ENCODE results near the gene CYP26B1.

The CYP26B1 gene

DNA sequence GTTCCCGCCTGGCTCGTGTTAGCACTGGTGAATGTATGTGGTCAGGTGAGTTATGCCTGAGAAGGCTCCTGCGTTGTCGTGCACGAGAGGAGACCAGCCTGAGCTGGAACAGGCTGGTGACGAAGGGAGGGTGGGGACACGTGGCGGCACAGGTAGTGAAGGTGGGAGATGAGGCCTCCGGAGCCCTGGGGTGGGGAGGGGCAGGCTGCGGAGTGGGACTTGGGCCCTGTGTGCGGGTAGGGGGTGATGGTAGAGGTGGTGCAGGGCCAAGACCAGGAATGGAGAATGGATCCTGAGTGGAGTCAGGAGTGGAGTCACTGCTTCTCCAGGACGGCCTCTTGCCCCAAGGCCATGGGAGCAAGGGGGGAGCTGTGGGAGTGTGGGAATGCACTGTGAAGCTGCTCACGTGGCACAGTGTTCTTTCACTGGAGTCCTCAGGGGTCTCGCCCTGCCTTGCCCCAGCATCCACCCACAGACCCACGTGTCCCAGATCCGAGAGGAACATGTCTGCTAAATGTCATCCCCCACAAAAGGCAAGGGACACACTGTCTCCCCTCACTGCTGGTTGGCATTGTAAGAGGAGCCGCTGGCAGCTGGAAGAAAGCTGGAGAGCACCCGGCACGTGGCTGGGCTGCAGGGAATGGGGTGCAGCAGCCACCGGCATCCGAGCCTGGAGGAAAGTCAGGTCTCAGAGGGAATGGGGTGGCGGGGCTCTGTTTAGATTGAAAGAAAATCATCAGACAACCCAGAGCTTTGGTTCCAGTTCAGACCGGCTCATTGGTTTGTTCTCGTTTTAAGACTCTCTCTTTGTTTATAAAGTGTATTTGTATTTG lies 63.7 kb downstream of the CYP26B1 start:
- DNase-seq (ENCODE audit: low read depth in 2 of 2): no peak

DNA sequence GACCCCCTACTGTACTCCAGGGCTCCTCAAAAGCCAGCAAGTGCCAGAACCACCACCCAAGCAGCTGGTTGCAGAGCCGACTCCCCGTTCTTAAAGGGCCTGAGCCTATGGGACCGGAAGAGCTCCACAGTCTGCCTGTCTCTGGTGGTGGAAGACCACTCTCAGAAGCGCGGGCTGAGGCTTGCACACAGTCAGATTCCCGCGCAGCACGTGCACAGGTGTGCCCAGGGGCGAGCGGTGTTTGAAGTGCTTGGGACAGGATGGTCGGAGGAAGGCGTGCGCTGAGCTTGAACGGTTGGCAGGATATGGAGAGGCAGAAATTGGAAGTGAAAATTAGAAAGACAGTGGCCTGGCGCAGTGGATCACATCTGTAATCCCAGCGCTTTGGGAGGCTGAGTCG lies 64.8 kb downstream of the CYP26B1 start:
- DNase-seq (ENCODE audit: low read depth in 2 of 2): no peak

DNA sequence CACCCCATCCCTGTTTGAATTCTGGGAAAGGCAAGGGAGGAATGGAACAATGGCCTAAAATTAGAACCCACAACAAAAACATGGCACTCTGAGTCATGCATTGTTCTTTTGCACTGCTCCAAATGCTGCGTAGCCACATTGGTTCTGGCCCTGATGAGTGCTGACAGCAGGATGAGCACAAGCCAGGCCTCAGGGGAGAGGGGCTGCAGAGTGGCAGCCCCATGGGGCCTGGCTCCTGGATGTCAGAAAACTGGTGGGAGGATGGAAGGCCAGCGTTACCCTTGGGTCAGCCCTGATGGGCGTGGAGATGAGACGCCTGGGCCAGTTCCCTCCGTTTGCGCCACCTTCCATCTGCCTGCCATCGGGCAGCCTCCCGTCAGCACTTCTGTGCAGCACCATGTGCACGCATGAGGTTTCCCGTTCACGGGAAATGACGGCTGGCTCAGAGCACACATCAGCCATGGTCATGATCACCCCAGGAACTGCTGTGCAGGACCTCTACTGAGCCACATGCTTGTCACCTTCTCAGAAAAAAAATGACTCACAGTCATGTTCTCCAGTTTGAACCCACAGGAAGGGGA lies 65.6 kb downstream of the CYP26B1 start:
- DNase-seq (ENCODE audit: low read depth in 2 of 2): no peak

GRCh38 chr2:72081451-72081850 lies 66.2 kb downstream of the CYP26B1 start:
- DNase-seq (ENCODE audit: low read depth in 2 of 2): no peak

GRCh38 chr2:72080286-72081145 lies 67.1 kb downstream of the CYP26B1 start:
- no peak for DNase-seq (ENCODE audit: low read depth in 2 of 2)

All from stimulated activated CD4-positive, alpha-beta T cell treated with anti-CD3 and anti-CD28 coated beads, Interleukin-15, amount 100 ng/mL, for 48 hours (primary cell).